IPS-15b (cell line): ENCODE measurements around the gene OR1F1.

ENCODE experiments used
- H3K27me3 ChIP-seq: one replicate; pipeline ENCODE4 v1.6.1; 2013; ENCODE audit warnings: low read length; ENCODE audit not compliant: control insufficient read depth, insufficient read depth
- H3K36me3 ChIP-seq: one replicate; pipeline ENCODE4 v1.6.1; 2013; ENCODE audit warnings: low read length; ENCODE audit not compliant: control insufficient read depth, insufficient read depth
- H3K4me1 ChIP-seq: one replicate; pipeline ENCODE4 v1.6.1; 2013; ENCODE audit warnings: mild to moderate bottlenecking, low read length; ENCODE audit not compliant: control insufficient read depth, insufficient read depth
- H3K4me3 ChIP-seq: one replicate; pipeline ENCODE4 v1.5.1; 2013; ENCODE audit warnings: low read depth, low read length
- H3K9ac ChIP-seq: one replicate; pipeline ENCODE4 v1.6.1; 2013; ENCODE audit warnings: low read depth, mild to moderate bottlenecking, low read length
- H3K9me3 ChIP-seq: one replicate; pipeline ENCODE4 v1.6.1; 2013; ENCODE audit warnings: mild to moderate bottlenecking, low read length; ENCODE audit not compliant: control insufficient read depth, insufficient read depth

The OR1F1 gene

GRCh38 chr16:3145151-3145550 lies 42.9 kb upstream of the OR1F1 start:
- H3K27me3 ChIP-seq: peaks cover 20% of the 10 kb centered on the region
- H3K9me3 ChIP-seq: no peaks in the 10 kb centered on the region
- H3K4me3 ChIP-seq: no peak overlapping the region
- H3K9ac ChIP-seq: no peak overlapping the region
- H3K4me1 ChIP-seq: no peaks in the 10 kb centered on the region
- peaks cover 11% of the 10 kb centered on the region for H3K36me3 ChIP-seq

DNA sequence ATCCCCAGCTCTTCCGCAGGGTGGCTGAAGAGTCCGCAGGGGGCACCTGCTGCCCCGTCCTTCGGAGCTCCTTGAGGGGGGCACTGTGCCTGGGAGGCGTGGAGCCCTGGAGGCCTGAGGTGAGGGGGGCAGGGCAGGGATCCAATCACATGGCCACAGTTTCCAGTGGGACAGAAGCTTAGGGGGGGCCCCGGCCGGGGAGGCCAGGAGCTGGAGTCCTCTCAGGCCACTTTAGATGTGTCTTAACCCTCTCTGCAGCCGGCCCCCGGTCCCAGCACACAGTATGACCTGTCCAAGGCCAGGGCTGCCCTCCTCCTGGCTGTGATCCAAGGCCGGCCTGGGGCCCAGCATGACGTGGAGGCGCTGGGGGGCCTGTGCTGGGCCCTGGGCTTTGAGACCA lies 42.3 kb upstream of the OR1F1 start:
- Histone ChIP-seq H3K9ac (no peak overlapping the region), H3K4me3 (no peak overlapping the region), H3K36me3 (peaks cover 11% of the 10 kb centered on the region), H3K27me3 (peaks cover 20% of the 10 kb centered on the region), H3K4me1 (no peaks in the 10 kb centered on the region), H3K9me3 (no peaks in the 10 kb centered on the region)

- peaks cover 7% of the 10 kb centered on the region for H3K36me3 ChIP-seq
- H3K4me1 ChIP-seq: no peaks in the 10 kb centered on the region
- peaks cover 20% of the 10 kb centered on the region for H3K27me3 ChIP-seq
- no peaks in the 10 kb centered on the region for H3K9me3 ChIP-seq
- no peak overlapping the region for H3K9ac ChIP-seq
- no peak overlapping the region for H3K4me3 ChIP-seq
Measured at GRCh38 chr16:3147046-3147756, 40.8 kb upstream of the OR1F1 start.

DNA sequence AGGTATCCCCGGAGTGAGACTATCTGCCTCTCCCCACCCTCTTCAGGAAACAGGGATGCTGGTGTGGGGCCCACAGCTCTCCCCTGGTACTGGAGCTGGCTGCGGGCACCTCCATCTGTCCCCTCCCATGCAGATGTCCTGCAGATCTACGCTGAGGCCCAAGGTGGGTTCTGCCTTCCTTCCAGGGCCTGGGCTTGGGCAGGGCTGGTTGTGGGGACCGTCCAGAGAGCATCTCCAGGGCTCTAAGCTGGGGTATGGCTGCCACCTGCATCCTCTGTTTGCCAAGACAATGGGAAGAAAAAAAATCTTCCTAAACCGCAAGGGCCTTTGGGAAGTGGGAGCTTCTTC lies 40.3 kb upstream of the OR1F1 start:
- H3K4me3 ChIP-seq: no peak overlapping the region
- peaks cover 2% of the 10 kb centered on the region for H3K36me3 ChIP-seq
- H3K4me1 ChIP-seq: no peaks in the 10 kb centered on the region
- no peaks in the 10 kb centered on the region for H3K9me3 ChIP-seq
- peaks cover 20% of the 10 kb centered on the region for H3K27me3 ChIP-seq
- no peak overlapping the region for H3K9ac ChIP-seq

DNA sequence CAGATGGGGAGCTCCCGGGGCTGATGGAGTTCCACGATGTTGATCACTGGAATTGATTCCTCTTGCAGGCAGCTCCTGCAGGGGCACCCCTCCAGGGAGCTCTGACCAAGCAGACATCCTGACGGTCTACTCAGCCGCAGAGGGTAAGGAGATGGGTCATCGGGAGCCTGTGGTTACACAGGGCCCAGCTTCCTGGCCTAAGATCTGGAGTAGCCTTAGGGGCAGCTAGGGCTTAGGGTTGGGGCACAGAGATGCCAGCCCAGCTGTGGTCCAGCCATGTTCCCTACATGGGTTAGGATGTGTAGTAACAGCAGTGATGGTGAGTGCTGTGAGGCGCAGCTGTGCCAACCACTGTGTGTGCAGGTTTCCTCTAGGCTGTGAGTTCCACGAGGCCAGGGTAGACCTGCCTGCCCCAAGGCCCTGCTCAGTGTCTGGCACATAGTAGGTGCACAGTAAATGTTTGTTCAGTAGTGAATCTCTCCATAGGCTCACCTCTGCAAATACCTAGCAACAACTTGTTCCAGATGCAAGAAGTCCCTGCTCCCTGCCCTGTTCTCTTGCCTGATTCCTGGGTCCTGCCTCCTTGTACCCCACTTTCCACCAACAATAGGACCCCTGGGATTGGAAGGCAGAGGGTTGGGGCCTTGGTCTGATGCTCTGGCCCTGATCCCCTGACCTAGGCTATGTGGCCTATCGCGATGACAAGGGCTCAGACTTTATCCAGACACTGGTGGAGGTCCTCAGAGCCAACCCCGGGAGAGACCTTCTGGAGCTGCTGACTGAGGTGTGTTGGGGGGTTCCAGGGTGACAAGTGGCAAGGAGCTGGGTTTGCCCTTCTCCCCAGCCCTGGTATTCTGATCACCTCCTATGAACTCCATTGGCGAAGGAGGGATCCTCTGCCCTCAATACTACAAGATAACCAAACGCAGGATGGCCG lies 39.5 kb upstream of the OR1F1 start:
- no peak overlapping the region for H3K4me3 ChIP-seq
- H3K36me3 ChIP-seq: no peaks in the 10 kb centered on the region
- no peak overlapping the region for H3K9ac ChIP-seq
- H3K27me3 ChIP-seq: peaks cover 20% of the 10 kb centered on the region
- no peaks in the 10 kb centered on the region for H3K9me3 ChIP-seq
- no peaks in the 10 kb centered on the region for H3K4me1 ChIP-seq

DNA sequence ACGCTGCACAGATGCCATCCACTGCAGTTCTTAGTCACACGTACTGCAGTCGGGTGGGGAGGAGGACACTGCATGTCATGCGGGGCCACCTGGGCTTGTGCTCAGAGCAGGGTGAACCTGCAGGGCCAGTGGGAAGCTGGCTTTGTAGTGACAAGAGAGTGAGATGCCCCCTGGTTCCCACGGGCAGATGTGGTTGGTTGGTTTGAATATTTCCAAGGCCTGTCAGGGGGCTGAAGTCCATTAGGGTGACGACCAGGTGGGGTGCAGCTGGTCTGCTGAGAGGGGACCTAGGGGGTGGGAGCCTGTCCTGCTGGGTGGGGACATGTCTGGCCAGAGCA lies 38.8 kb upstream of the OR1F1 start:
- Histone ChIP-seq H3K4me1 (no peaks in the 10 kb centered on the region), H3K36me3 (no peaks in the 10 kb centered on the region), H3K27me3 (peaks cover 22% of the 10 kb centered on the region), H3K9me3 (no peaks in the 10 kb centered on the region), H3K4me3 (peak overlapping the region; percentile 97), H3K9ac (peak overlapping the region; percentile 37)

DNA sequence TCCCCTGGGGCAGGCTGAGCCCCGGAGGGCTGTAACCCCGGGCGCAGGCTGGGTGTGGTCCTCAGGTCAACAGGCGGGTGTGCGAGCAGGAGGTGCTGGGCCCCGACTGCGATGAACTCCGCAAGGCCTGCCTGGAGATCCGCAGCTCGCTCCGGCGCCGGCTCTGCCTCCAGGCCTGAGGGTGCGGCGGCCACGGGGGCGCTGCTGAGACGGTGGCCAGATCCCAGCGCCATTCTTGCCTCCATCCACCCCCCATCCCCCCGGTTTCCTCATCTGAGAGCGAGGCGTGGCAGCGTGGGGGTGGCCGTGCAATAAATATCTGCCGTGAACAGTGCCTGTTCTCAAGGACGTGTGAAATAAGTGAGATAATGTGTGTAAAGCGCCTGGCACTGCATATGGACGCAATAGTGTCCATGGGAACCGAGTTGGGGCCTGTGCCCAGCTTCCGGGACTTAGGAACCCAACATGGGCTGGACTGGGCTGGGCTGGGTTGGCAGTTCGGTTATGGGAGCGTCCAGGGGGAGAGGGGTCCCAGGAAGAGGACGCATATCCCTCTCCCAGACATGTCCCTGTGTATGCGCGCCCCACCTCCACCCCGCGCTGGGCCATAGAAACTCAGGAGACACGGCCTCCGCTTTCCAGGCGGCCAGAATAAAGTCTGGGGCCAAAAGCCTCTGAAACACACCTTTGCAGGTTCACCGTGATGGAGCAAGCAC lies 38.2 kb upstream of the OR1F1 start:
- Histone ChIP-seq H3K27me3 (peaks cover 26% of the 10 kb centered on the region), H3K36me3 (no peaks in the 10 kb centered on the region), H3K9ac (peak overlapping the region; percentile 79), H3K9me3 (no peaks in the 10 kb centered on the region), H3K4me3 (peak overlapping the region; percentile 97), H3K4me1 (no peaks in the 10 kb centered on the region)

DNA sequence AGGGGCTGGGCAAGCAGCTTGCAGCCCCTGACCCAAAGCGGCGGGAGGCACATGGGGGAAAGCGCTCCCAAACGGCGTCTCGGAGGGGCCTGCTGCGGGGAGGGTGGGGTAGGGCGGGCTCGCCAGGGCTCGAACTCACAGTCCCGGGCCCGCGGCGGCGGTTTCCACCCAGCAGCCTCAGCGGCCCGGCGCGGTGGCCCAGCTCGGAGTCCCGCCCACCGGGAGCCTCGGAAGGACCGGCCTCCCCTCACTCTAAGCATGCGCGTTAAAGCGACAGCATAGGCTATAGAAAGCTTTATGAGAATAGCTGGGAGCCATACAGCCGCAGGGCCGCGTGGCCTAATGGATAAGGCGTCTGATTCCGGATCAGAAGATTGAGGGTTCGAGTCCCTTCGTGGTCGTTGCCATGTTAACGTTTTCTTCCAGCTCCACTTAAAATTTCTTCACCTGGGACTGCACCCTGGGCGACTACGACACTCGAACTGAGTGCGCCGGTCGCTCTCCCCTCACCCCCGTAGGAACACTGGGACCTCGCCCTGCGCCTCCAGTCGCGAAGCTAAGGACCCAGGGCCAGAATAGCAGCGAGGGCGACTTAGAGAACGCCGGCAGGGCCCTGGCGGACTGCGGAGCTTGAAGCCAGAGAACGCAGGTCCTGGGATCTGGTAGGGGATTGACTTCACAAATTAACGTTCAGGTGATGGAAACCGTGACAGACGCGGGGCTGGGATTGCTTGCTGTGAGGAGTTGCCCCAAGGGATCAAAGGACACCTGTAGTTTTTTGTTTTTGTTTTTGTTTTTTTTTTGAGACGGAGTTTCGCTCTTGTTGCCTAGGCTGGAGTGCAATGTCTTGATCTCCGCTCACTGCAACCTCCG lies 37.4 kb upstream of the OR1F1 start:
- peaks cover 34% of the 10 kb centered on the region for H3K27me3 ChIP-seq
- H3K9ac ChIP-seq: peak overlapping the region; percentile 79
- no peaks in the 10 kb centered on the region for H3K4me1 ChIP-seq
- no peaks in the 10 kb centered on the region for H3K9me3 ChIP-seq
- peak overlapping the region; percentile 97 for H3K4me3 ChIP-seq
- H3K36me3 ChIP-seq: no peaks in the 10 kb centered on the region

- no peaks in the 10 kb centered on the region for H3K4me1 ChIP-seq
- no peak overlapping the region for H3K9ac ChIP-seq
- no peaks in the 10 kb centered on the region for H3K9me3 ChIP-seq
- H3K4me3 ChIP-seq: peak overlapping the region; percentile 91
- no peaks in the 10 kb centered on the region for H3K36me3 ChIP-seq
- peaks cover 36% of the 10 kb centered on the region for H3K27me3 ChIP-seq
Measured at GRCh38 chr16:3152027-3152276, 36.1 kb upstream of the OR1F1 start.

GRCh38 chr16:3152277-3152990 lies 35.6 kb upstream of the OR1F1 start:
- no peaks in the 10 kb centered on the region for H3K9me3 ChIP-seq
- H3K9ac ChIP-seq: peak overlapping the region; percentile 51
- peaks cover 37% of the 10 kb centered on the region for H3K27me3 ChIP-seq
- peak overlapping the region; percentile 91 for H3K4me3 ChIP-seq
- no peaks in the 10 kb centered on the region for H3K36me3 ChIP-seq
- no peaks in the 10 kb centered on the region for H3K4me1 ChIP-seq

- H3K4me3 ChIP-seq: no peak overlapping the region
- H3K9ac ChIP-seq: no peak overlapping the region
- no peaks in the 10 kb centered on the region for H3K36me3 ChIP-seq
- peaks cover 37% of the 10 kb centered on the region for H3K27me3 ChIP-seq
- H3K4me1 ChIP-seq: no peaks in the 10 kb centered on the region
- no peaks in the 10 kb centered on the region for H3K9me3 ChIP-seq
Measured at GRCh38 chr16:3152991-3153368, 35.0 kb upstream of the OR1F1 start.
